IPS-20b (cell line): ENCODE results near the gene CACNB4.
"Not testable (repeated sequence)": the region's sequence is repeated elsewhere in the genome, so short reads cannot be mapped to it uniquely, and the experiment has no call there.

Experiments
- H3K27ac ChIP-seq: one replicate; pipeline ENCODE4 v1.5.1; 2013; ENCODE audit warnings: low read length
- H3K27me3 ChIP-seq: 2 replicates; pipeline ENCODE4 v1.6.1; 2013; ENCODE audit warnings: mild to moderate bottlenecking, low read length, inconsistent platforms; ENCODE audit not compliant: insufficient read depth
- H3K36me3 ChIP-seq: 2 replicates; pipeline ENCODE4 v1.6.1; 2013; ENCODE audit warnings: low read depth, mild to moderate bottlenecking, inconsistent platforms, low read length, moderate library complexity; ENCODE audit not compliant: insufficient read depth
- H3K4me1 ChIP-seq: 2 replicates; pipeline ENCODE4 v1.6.1; 2013; ENCODE audit warnings: mild to moderate bottlenecking, control low read depth, inconsistent platforms, low read length, moderate library complexity; ENCODE audit not compliant: insufficient read depth
- H3K4me3 ChIP-seq: 2 replicates; pipeline ENCODE4 v1.5.1; 2013; ENCODE audit warnings: mild to moderate bottlenecking, low read length, inconsistent platforms
- H3K9ac ChIP-seq: 2 replicates; pipeline ENCODE4 v1.6.1; 2013; ENCODE audit warnings: low read depth, mild to moderate bottlenecking, inconsistent platforms, low read length, moderate library complexity
- H3K9me3 ChIP-seq: 2 replicates; pipeline ENCODE4 v1.6.1; 2013; ENCODE audit warnings: mild to moderate bottlenecking, low read depth, low read length, inconsistent platforms; ENCODE audit not compliant: insufficient read depth

CACNB4 gene

GRCh38 chr2:151878655-151879563 is 219.9 kb downstream of the CACNB4 start:
- Histone ChIP-seq H3K9ac (no peak overlapping the region), H3K4me1 (peaks cover 5% of the 10 kb centered on the region; the same call in 1 of the 2 replicates), H3K27ac (no peak overlapping the region), H3K4me3 (no peak overlapping the region), H3K9me3 (no peaks in the 10 kb centered on the region; the same call in 1 of the 2 replicates), H3K36me3 (no peaks in the 10 kb centered on the region), H3K27me3 (no peaks in the 10 kb centered on the region)

- H3K36me3 ChIP-seq = no peaks in the 10 kb centered on the region
- no peak overlapping the region for H3K4me3 ChIP-seq
- no peak overlapping the region for H3K27ac ChIP-seq
- H3K9ac ChIP-seq = no peak overlapping the region
- no peaks in the 10 kb centered on the region; the same call in 1 of the 2 replicates for H3K9me3 ChIP-seq
- H3K4me1 ChIP-seq = peaks cover 5% of the 10 kb centered on the region; the same call in 1 of the 2 replicates
- H3K27me3 ChIP-seq = no peaks in the 10 kb centered on the region
These were observed 220.6 kb downstream of the CACNB4 start for GRCh38 chr2:151878204-151878603.

- H3K4me1 ChIP-seq, H3K9me3 ChIP-seq, H3K36me3 ChIP-seq, H3K27ac ChIP-seq, H3K4me3 ChIP-seq, H3K9ac ChIP-seq, H3K27me3 ChIP-seq: not testable (repeated sequence)
These were observed 223.2 kb downstream of the CACNB4 start for GRCh38 chr2:151875631-151876030.

- Histone ChIP-seq H3K4me1 (peaks cover 8% of the 10 kb centered on the region), H3K36me3 (no peaks in the 10 kb centered on the region), H3K27me3 (no peaks in the 10 kb centered on the region), H3K27ac (no peak overlapping the region), H3K9ac (no peak overlapping the region), H3K9me3 (no peaks in the 10 kb centered on the region; the same call in 1 of the 2 replicates), H3K4me3 (no peak overlapping the region)
These were observed 226.4 kb downstream of the CACNB4 start for GRCh38 chr2:151872463-151872862.

- Histone ChIP-seq H3K4me3 (no peak overlapping the region), H3K27ac (no peak overlapping the region), H3K9ac (no peak overlapping the region)
These were observed 229.6 kb downstream of the CACNB4 start for GRCh38 chr2:151869291-151869690.

GRCh38 chr2:151862700-151863099 is 236.1 kb downstream of the CACNB4 start:
- no peaks in the 10 kb centered on the region for H3K36me3 ChIP-seq
- H3K27ac ChIP-seq = no peak overlapping the region
- H3K27me3 ChIP-seq = no peaks in the 10 kb centered on the region
- H3K9ac ChIP-seq = no peak overlapping the region
- no peaks in the 10 kb centered on the region for H3K9me3 ChIP-seq
- no peak overlapping the region for H3K4me3 ChIP-seq
- no peaks in the 10 kb centered on the region for H3K4me1 ChIP-seq

More at GRCh38 chr2:151869291-151869690, 229.6 kb downstream of the CACNB4 start:
- no peaks in the 10 kb centered on the region for H3K27me3 ChIP-seq
- no peaks in the 10 kb centered on the region for H3K9me3 ChIP-seq
- no peaks in the 10 kb centered on the region for H3K36me3 ChIP-seq
- peaks cover 8% of the 10 kb centered on the region for H3K4me1 ChIP-seq

- no peaks in the 10 kb centered on the region for H3K4me1 ChIP-seq
- no peak overlapping the region for H3K9ac ChIP-seq
- no peak overlapping the region for H3K27ac ChIP-seq
- H3K9me3 ChIP-seq = no peaks in the 10 kb centered on the region
- H3K36me3 ChIP-seq = no peaks in the 10 kb centered on the region
- H3K4me3 ChIP-seq = no peak overlapping the region
- H3K27me3 ChIP-seq = no peaks in the 10 kb centered on the region
These were observed 237.7 kb downstream of the CACNB4 start for GRCh38 chr2:151861174-151861573.

- H3K4me3 ChIP-seq = no peak overlapping the region
- H3K4me1 ChIP-seq = no peaks in the 10 kb centered on the region
- no peaks in the 10 kb centered on the region for H3K9me3 ChIP-seq
- H3K27ac ChIP-seq = no peak overlapping the region
- H3K9ac ChIP-seq = no peak overlapping the region
- H3K27me3 ChIP-seq = no peaks in the 10 kb centered on the region
- H3K36me3 ChIP-seq = no peaks in the 10 kb centered on the region
These were observed 238.2 kb downstream of the CACNB4 start for GRCh38 chr2:151860613-151861146.

GRCh38 chr2:151860210-151860609 is 238.6 kb downstream of the CACNB4 start:
- Histone ChIP-seq H3K36me3 (no peaks in the 10 kb centered on the region), H3K4me1 (no peaks in the 10 kb centered on the region), H3K4me3 (no peak overlapping the region), H3K9me3 (no peaks in the 10 kb centered on the region), H3K27me3 (no peaks in the 10 kb centered on the region), H3K27ac (no peak overlapping the region), H3K9ac (no peak overlapping the region)

- no peaks in the 10 kb centered on the region for H3K9me3 ChIP-seq
- H3K9ac ChIP-seq = no peak overlapping the region
These were observed 241.2 kb downstream of the CACNB4 start for GRCh38 chr2:151857650-151858049.

GRCh38 chr2:151855111-151855510 is 243.7 kb downstream of the CACNB4 start:
- Histone ChIP-seq H3K4me1 (no peaks in the 10 kb centered on the region), H3K27me3 (no peaks in the 10 kb centered on the region), H3K4me3 (no peak overlapping the region), H3K9me3 (no peaks in the 10 kb centered on the region), H3K9ac (no peak overlapping the region), H3K27ac (no peak overlapping the region), H3K36me3 (no peaks in the 10 kb centered on the region)

More at GRCh38 chr2:151857650-151858049, 241.2 kb downstream of the CACNB4 start:
- Histone ChIP-seq H3K36me3 (no peaks in the 10 kb centered on the region), H3K27ac (no peak overlapping the region), H3K4me1 (no peaks in the 10 kb centered on the region), H3K27me3 (no peaks in the 10 kb centered on the region), H3K4me3 (no peak overlapping the region)
